GM21423 (cell line): ENCODE results near the gene NUDT16L1.

ENCODE experiments used
- ATAC-seq: cut with Tn5 transposase; IDR thresholded peaks from one replicate; pipeline ENCODE4 v1.9.1; 2021; ENCODE audit warnings: mild to moderate bottlenecking, moderate library complexity; ENCODE audit not compliant: unreplicated experiment

NUDT16L1 gene

DNA sequence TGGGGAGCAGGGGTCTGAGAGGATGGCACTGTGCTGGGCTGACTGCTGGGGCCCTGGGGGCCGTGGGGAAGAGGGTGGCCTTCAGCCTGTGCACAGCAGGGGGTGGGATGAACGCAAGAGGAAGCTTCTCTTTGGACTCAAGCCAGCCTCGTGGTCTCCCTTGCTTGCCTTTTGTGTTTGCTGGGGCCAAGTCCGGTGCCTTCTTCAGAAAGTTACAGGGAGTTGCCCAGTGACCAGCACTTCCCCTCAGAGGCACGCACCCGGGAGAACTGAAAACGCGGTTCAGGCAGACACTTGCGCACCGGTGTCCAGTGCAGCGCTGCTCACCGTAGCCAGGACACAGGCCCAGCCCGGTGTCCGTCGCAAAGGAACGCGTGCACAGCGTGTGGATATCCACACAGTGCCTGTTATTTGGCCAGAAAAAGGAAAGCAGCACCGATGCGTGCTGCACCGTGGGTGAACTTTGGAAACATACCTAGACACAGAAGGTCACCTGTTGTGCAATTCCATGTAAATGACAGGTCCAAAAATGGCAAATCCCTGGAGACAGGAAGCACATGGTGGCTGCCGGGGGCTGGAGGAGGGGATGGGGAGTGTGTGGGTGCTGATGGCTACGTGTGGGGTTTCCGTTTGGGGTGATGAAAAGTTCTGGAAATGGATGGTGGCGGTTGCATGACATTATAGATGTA is 29.4 kb upstream of the NUDT16L1 start:
- no peak for ATAC-seq

DNA sequence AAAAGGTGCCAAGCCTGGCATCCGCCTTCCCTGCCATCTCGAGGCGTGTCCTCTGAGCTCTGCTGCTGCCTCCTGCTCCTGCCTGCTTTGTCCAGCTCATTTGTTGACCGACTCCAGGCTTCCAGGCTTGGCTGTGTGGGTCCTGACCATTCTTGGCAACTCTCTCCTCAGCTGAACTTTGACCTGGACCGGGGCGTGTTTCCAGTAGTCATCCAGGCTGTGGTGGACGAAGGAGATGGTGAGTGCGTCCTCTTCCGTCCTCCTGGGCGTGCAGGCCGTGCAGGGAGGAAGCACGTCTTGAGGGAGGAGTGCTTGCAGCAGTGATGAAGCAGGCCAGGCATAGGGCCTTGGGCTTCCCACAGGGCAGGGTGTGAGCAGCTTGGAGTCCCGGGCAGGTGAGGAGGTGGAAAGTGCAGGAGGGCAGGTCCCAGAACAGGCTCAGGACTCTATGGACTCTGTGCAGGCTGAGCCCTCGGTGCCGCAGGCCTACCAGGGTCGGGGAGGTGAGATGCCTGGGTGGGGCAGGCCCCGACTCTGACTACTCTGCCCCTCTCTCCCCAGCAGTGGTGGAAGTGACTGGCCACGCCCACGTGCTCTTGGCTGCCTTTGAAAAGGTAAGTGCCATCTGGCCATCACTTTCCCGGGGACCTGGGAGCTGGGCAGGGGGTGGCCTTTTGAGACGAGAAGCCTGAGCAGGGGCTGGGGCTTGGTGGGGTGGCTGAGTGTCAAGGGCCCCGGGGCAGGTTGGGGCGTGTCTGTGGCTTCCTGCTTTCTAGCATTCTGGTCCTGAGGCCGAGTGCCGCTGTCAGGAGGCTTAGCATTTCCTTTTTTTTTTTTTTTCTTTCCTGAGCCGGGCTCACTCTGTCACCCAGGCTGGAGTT is 28.6 kb upstream of the NUDT16L1 start:
- ATAC-seq, result no peak

DNA sequence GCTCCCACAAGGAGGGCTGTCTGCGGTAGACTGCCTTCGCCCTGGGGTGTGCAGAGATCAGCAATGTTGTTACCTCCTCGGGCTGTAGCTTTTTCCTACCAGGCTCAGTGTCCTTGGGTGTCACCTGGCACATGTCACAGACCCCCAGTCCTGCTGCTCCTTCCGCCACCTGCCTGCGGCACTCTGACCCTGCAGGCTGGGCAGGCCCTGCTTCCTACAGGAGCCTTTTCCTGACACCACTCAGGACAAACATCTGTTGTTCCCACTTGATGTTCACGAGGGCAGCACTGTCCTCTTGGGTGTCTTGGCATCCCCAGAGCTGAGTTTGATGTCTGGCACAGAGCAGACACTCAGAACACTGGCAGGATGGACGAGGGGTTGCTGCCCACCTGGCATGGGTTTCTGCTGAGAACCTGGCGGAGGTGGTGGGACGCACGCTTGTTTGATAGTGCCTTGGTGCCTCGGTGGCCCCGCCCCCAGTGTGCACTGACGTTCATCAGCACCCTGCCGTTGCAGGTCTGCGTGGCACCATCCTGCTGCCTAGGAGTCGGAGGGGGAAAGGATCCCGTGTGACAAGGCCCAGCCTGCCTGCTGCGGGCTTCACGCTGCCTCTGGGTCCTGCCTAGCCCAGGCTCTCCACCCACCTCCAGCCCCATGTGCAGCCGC is 26.7 kb upstream of the NUDT16L1 start:
- ATAC-seq, result no peak

DNA sequence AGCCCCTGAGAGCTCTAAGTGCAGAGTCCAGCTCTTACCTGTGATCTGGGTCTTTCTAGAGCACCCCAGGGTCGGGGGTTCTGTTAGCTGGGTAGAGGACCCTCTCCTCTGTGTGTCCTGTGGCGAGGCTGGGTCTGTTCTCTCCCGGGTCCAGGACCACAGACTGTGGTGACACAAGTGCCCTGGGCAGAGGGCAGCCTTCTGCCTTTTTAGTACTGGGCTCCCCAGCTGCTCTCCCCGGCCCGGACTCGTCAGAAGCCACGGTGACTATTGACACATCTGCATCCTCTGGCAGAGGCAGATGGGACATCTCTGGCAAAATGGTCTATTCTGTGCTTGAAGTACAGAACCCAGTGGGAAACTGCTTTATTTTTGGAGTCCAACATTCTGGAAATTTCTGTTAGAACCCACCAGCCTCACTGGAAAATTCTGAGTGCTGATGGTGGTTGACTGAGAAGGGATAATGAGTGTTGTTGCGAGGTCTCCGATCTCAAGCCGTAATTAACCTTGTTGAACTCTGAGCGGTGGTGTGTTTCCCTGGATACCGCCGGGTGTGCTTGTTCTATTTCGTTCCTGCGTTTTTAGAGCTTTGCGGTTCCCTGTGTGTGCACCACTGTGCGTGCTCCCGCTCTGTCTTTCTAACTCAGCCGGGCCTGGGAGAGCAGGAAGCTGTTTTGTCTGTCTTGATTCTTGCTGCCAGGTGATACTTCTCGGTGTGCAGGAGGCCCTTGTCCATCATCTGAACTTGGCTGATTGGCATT is 26.0 kb upstream of the NUDT16L1 start:
- no peak for ATAC-seq

DNA sequence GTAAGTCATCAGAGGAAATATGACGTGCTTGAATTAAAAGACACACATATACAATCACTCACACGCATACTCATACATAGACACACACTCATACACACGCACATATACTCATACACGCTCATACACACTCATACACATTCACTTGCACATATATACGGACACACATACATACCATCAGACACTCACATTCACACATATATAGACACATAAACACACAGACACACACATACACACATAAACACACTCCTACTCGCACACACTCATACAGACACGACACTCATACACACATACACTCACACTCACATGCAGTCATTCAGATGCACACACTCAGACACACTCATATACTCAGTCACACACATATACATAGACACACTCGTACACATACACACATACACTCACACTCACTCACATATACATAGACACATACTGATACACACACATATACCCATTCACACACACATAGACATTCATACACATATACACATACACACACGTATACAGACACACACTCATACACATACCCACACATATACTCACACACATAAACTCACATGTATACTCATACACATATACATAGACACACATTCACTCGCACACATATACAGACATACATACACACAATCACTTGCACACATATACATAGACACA is 24.9 kb upstream of the NUDT16L1 start:
- ATAC-seq, result no peak

DNA sequence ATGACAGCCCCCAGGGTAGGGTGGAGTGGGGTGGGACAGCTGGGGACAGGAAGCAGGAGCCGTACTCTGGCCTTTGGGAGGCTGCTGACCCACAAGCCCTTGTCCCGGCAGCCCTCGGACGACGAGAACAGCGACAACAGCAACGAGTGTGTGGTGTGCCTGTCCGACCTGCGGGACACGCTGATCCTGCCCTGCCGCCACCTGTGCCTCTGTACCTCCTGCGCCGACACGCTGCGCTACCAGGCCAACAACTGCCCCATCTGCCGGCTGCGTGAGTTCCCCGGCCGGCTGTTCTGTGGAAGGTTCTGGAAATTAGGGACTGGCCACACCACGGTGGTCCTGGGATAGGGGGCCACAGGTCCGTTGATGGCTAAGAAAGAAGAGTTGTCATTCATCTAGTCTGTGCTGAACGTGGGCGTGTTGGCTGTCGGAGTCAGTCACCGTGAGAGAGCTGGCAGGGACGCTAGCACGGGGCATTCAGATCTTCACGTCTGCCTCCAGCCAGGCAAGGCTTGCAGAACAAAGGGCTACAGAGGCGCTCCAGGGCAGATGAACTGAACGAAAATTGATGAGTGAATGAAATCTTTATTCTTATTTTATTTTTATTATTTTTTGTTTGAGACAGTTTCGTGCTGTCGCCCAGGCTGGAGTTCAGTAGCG is 19.8 kb upstream of the NUDT16L1 start:
- no peak for ATAC-seq

DNA sequence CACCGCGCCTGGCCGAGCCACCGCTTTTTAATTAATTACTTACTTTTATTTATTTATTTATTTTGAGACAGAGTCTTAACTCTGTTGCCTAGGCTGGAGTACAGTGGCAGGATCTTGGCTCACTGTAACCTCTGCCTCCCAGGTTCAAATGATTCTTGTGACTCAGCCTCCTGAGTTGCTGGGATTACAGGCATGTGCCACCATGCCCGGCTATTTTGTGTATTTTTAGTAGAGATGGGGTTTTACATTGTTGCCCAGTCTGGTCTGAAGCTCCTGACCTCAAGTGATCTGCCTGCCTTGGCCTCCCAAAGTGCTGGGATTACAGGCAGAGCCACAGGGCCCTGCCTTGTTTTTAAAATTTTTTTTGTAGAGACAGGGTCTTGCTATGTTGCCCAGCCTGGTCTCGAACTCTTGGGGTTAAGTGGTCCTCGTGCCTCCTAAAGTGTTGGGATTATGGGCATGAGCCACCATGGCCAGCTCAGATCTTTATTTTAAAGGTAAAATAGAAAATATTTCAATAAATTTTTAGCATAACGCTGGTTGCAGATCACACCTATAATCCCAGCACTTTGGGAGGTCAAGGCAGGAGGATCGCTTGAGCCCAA is 18.3 kb upstream of the NUDT16L1 start:
- ATAC-seq, result no peak

DNA sequence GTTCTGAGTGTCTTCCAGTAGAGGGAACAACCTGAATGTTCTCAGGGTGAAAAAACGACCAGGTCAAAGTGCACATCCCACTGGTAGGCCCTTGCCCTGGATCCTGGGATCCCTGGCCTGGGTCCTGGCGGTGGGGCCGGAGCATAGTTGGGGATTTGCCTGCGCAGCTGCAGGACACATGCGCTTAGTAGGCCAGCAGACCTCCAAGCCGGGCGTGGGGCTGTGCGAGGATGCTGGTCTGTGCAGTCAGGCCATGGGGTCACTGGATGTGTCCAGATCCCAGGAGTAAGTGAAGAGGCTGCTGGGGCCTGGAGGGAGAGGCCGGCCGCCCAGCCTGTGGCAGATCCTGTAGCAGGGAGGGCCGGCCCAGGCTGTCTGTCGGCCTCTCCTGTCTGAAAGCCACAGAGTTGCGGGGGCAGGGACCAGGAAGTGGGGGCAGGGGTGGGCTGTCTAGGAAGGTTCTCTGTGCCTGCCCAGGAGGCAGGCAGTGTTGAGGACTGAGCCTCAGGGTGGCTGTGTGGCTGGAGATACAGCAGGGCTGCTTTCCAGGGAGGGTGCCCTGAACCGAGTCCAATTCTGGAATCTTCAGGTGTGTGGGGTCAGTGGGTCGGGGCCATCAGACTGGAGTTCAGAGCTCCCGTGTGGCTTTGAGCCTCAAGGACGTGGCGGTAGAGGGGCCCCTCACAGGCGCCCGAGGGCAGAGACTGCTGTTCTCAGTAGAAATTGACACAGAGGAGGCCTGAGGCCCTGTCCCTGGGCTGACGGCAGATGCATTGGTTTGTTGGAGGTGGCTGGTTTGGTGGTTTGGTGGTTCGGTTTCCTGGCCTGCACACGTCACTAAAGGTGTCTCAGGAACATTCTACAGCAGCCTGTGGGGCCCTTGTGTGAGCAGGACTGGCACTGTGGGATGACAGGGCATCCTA is 17.2 kb upstream of the NUDT16L1 start:
- ATAC-seq, result no peak

DNA sequence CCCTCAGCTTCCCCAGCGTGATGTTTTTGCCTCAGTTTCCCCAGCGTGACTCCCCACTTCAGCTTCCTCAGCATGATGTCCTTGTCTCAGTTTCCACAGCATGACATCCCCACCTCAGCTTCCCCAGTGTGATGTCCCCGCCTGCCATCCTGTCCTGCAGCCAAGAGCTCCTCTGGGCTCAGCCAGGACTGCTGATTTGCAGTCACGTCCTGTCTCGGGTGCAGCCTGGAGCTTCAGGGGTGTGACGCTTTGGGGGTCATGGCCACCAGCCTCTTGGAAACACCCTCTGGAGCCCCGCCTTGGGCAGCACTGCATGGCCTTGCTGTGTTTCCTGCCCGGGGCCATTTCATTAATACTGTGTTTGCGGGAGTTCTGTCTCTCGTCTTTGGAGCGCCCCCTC is 16.5 kb upstream of the NUDT16L1 start:
- ATAC-seq, result no peak

DNA sequence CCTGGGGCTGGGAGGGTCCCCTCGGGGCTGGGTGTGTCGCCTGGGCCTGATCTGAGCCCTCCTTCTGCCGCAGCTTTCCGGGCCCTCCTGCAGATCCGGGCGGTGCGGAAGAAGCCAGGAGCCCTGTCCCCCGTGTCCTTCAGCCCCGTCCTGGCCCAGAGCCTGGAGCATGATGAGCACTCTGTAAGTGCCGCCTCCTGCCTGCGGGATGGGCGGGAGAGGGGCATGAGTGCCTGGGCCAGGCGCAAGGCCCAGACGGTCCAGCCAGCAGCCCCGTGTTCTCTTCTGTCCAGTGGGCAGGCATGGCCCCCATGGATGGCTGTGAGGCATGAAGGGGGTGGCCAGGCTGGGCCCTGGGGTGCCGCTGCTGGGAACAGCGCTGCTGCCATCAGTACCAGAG is 16.0 kb upstream of the NUDT16L1 start:
- no peak for ATAC-seq

DNA sequence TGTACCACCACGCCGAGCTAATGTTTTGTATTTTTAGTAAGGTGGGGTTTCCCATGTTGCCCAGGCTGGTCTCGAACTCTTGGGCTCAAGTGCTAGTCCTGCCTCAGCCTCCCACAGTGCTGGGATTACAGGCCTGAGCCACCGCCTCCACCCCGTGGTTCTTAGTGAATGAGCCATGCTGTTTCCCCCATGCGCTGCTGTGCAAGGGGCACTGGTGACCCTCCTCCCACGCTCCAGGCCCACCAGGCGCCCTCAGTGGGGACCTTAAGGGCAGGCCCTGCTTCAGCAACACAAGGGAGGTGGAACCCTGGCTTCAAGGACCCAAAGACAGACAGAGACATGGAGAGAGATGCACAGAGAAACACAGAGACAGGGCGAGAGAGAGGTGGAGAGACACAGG is 15.4 kb upstream of the NUDT16L1 start:
- ATAC-seq, result no peak

DNA sequence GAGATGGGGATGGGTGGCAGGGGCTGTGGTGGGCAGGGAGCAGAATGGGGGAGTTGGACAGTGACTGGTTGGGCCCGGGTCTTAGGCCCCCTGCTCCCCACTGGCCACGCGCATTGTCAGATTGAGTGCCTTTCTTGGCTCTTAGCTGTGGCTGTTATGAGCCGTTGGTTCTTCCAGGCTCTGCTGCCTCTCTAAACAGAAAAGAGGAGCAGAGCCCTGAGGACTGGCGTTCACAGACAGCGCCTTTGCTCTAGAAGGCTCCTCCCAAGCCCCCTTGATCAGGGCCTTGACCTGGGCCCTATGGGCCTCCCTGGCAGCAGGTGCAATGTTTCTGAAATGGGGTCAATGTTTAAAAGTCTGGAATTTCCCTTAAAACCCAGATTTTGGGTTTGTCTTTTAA is 14.8 kb upstream of the NUDT16L1 start:
- ATAC-seq, result no peak

DNA sequence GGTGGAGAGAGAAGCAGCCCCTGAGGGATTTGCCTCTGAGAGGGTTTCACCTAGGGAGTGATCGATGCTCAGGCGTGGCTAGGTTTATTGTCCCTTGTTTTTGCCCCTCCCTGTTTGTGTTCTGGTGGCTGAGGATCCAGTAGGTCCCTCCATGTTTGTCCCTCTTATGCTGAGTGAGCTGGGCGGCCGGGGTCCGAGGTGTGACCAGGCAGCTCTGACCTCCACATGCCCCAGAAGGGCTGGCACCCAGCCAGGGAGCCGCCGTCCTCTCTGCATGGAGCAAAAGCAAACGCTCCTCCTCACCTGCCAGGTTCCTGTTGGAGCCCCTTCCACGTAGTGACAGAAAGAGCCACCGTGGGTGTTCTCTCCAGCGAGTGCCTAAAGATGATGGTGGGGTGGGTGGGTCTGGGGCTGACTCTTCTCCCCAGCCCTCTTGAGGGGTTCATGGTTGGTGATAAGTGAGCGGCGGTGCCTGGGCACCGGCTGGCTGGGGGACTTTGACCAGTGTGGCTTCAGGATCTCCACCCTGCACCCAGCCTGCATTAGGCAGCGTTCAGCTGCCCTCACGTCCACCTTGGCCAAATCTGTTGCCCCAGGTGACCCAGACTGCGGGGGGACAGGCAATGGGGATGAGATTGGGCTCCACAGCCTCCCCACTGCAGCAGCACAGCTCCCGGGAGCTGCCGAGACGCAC is 14.1 kb upstream of the NUDT16L1 start:
- no peak for ATAC-seq

DNA sequence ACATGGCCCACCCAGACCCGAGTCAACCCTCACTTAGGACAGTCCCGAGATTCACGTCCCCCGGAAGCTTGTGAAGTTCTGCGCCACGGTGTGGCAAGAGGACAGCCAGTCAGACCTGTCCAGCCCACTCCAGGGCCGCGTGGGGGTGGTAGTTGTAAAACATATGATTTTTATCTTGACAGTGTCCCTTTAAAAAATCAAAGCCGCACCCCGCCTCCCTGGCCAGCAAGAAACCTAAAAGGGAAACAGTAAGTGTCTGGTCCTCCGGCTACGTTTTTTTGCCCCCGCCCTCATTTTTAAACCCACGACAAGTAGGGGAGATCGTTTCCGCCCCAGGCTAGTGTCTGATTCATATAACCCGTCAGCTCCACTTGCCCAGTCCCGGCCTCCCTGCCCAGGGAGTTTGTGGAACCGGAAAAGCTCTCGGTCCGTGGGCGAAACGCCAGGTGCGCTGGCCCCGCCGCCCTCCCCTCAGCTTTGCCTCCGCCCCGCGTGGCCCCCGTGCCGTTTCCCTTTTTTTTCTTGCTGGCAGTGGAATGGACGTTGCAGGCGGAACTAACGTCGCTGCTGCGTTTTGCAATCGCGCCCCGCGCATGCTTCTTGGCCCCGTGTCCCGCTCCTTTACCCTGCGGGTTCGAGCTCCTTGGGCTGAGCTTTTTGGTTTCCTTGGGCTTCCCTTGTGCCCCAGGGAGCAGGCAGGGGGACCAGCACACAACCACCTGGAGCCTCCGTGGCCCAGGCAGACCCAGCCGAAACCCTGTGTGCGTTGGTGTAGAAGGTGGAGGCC is 13.3 kb upstream of the NUDT16L1 start:
- ATAC-seq, result no peak

DNA sequence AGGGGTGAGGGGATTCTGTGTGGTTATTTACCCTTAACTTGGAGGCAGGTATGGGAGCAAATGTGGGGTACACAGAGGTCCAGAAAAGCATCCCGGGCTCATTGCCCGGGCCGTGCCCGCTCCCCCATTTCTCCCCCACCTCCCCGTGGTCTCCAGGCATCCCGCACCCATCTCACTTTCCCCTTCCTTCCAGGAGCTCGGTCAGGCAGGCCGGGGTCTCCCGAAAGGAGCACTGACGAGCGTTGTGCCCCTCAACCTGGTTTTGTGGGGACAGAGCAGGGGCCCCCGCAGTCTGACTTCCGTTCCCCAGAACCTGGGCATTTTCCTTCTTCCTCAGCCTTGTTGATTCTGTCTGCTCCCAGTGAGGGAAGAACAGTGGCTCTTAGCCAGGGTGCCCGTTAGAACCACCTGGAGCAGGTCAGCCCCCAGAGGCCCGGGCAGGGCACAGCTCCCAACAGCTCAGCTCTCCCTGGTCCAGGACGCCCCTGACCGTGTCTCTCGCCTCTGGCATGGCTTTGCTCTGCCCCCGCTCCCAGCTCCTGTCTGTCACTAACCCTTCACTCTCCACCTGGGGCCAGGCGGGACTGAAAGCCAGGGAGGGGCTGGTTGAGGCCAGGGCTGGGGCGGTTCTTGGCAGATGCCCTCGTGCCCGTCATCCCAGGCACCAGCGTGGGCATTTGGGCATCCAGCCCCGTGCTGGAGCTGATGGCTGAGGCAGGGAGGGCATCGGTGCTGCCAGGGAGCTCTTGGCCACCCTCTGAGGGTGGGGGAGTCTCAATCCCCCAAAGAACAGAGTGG is 12.5 kb upstream of the NUDT16L1 start:
- ATAC-seq, result no peak

DNA sequence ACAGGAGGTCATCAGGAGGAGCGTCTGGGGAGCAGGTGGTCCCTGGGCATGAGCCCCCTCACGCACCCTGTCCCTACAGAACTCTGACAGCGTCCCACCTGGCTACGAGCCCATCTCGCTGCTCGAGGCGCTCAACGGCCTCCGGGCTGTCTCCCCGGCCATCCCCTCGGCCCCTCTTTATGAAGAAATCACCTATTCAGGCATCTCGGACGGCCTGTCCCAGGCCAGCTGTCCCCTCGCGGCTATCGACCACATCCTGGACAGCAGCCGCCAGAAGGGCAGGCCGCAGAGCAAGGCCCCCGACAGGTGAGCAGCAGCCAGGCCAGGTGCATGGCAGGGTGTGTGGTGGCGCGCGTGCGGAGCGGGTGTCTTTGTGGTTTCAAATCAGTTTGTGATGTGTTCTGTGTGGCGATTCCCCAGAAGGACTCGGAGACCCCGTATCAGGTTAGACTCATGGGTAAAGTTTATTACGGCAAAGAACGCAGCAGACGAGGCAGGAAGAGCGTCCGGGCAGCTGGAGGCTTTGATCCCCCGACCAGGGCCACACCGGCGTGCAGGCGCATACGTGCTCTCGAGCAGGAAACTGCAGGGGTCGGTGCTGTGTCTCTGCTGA is 11.8 kb upstream of the NUDT16L1 start:
- ATAC-seq, result no peak
